ENCODE measurements around the gene RAB7A.

DNA sequence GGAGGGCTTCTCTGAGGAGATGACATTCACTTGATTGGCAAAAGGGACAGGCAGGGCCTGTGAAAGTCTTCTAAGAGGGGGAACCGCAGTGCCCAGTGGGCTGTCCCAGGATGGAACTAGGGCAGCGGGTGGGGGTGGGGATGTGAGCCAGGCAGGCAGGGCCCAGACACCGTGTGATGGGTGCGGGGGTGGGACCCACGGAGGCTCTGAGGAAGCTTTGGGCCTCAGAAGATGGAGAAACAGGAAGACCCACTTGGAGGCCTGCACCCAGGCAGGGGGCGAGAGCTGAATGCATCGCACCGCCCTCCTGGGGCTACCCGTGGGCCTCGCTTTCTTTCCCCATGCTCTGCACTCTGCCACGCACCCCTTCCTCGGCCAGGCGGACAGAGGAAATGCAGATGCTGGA is 120.5 kb downstream of the RAB7A start:
- TF ChIP-seq, protein P1, sequence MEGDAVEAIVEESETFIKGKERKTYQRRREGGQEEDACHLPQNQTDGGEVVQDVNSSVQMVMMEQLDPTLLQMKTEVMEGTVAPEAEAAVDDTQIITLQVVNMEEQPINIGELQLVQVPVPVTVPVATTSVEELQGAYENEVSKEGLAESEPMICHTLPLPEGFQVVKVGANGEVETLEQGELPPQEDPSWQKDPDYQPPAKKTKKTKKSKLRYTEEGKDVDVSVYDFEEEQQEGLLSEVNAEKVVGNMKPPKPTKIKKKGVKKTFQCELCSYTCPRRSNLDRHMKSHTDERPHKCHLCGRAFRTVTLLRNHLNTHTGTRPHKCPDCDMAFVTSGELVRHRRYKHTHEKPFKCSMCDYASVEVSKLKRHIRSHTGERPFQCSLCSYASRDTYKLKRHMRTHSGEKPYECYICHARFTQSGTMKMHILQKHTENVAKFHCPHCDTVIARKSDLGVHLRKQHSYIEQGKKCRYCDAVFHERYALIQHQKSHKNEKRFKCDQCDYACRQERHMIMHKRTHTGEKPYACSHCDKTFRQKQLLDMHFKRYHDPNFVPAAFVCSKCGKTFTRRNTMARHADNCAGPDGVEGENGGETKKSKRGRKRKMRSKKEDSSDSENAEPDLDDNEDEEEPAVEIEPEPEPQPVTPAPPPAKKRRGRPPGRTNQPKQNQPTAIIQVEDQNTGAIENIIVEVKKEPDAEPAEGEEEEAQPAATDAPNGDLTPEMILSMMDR (optimal IDR thresholded peaks at IDR 0.05 in 1 of 3, IDR thresholded peaks at IDR 0.05 in 1 of 3, conservative IDR thresholded peaks at IDR 0.05 in 1 of 3; ENCODE audit: extremely low read depth in 1 of 3, insufficient read depth in 2 of 3, low read length in 3 of 3), result no peak
- TF ChIP-seq EZH2 (IDR thresholded peaks at IDR 0.05; ENCODE audit: low read length), result no peak
